Measurements from ENCODE around the gene CCNA2.

The CCNA2 gene

GRCh38 chr4:121823505-121824170 is at the start of gene CCNA2:
CCNA2 (minus strand) TSS chr4:121823883; CDS start chr4:121823628, 255 bp downstream.
- DNase-seq (ENCODE audit: low read depth), result peak; percentile 88

GRCh38 chr4:121869841-121870822 is 46.4 kb upstream of the CCNA2 start, which contains the start of gene BBS7:
BBS7 (minus strand) TSS chr4:121870474; CDS start chr4:121870313, 161 bp downstream.
- DNase-seq (ENCODE audit: low read depth), result peak; percentile 88

GRCh38 chr4:121863799-121864198 is 40.1 kb upstream of the CCNA2 start:
- DNase-seq (ENCODE audit: low read depth), result no peak

GRCh38 chr4:121861426-121861825 is 37.7 kb upstream of the CCNA2 start:
- DNase-seq (ENCODE audit: low read depth), result no peak

GRCh38 chr4:121860121-121860520 is 36.4 kb upstream of the CCNA2 start:
- DNase-seq (ENCODE audit: low read depth), result no peak

GRCh38 chr4:121851354-121851753 is 27.7 kb upstream of the CCNA2 start:
- DNase-seq (ENCODE audit: low read depth), result no peak

- no peak for DNase-seq (ENCODE audit: low read depth)
Measured at GRCh38 chr4:121846662-121847061, 23.0 kb upstream of the CCNA2 start.

- no peak for DNase-seq (ENCODE audit: low read depth)
Measured at GRCh38 chr4:121842862-121843261, 19.2 kb upstream of the CCNA2 start.

GRCh38 chr4:121838136-121838535 is 14.5 kb upstream of the CCNA2 start:
- DNase-seq (ENCODE audit: low read depth), result no peak

- DNase-seq (ENCODE audit: low read depth), result no peak
Measured at GRCh38 chr4:121829511-121829910, 5.8 kb upstream of the CCNA2 start.

GRCh38 chr4:121827853-121828252 is 4.2 kb upstream of the CCNA2 start:
- no peak for DNase-seq (ENCODE audit: low read depth)

GRCh38 chr4:121824950-121825349 is 1.3 kb upstream of the CCNA2 start:
- DNase-seq (ENCODE audit: low read depth), result no peak

GRCh38 chr4:121824171-121824527 is 466 bp upstream of the CCNA2 start:
- no peak for DNase-seq (ENCODE audit: low read depth)

GRCh38 chr4:121822796-121823504 is 733 bp downstream of the CCNA2 start:
- peak; percentile 32 for DNase-seq (ENCODE audit: low read depth)

GRCh38 chr4:121822047-121822446 is 1.6 kb downstream of the CCNA2 start:
- DNase-seq (ENCODE audit: low read depth), result no peak

- DNase-seq (ENCODE audit: low read depth), result no peak
Measured at GRCh38 chr4:121819216-121819965, 4.3 kb downstream of the CCNA2 start.

GRCh38 chr4:121818215-121818614 is 5.5 kb downstream of the CCNA2 start:
- DNase-seq (ENCODE audit: low read depth), result no peak

GRCh38 chr4:121817701-121818100 is 6.0 kb downstream of the CCNA2 start:
- DNase-seq (ENCODE audit: low read depth), result no peak

- no peak for DNase-seq (ENCODE audit: low read depth)
Measured at GRCh38 chr4:121817006-121817405, 6.7 kb downstream of the CCNA2 start.

- no peak for DNase-seq (ENCODE audit: low read depth)
Measured at GRCh38 chr4:121814756-121815155, 8.9 kb downstream of the CCNA2 start.

- no peak for DNase-seq (ENCODE audit: low read depth)
Measured at GRCh38 chr4:121811122-121811521, 12.6 kb downstream of the CCNA2 start.

GRCh38 chr4:121806411-121806810 is 17.3 kb downstream of the CCNA2 start:
- DNase-seq (ENCODE audit: low read depth), result no peak
